Activated CD4-positive, alpha-beta T cell treated with anti-CD3 and anti-CD28 coated beads, Interleukin-2, amount 50 U/mL, for 24 hours (primary cell): ENCODE measurements around the gene DNTTIP2.
"Not testable (repeated sequence)": the region's sequence is repeated elsewhere in the genome, so short reads cannot be mapped to it uniquely, and the experiment has no call there.

ENCODE experiments used
- DNase-seq, 2 donors: peaks; one replicate each; pipeline ENCODE4 v3.0.0-alpha.2; 2020; ENCODE audit warnings: low read depth in 1 of 2, low spot score in 1 of 2

The DNTTIP2 gene

GRCh38 chr1:93876244-93876643 lies 2.8 kb downstream of the DNTTIP2 start:
- DNase-seq = no peak

- DNase-seq = no peak
These were observed 4.9 kb downstream of the DNTTIP2 start for GRCh38 chr1:93874025-93874651.

GRCh38 chr1:93871366-93871765 lies 7.6 kb downstream of the DNTTIP2 start:
- no peak for DNase-seq

- DNase-seq = no peak
These were observed 9.4 kb downstream of the DNTTIP2 start for GRCh38 chr1:93869653-93870052.

- not testable (repeated sequence) for DNase-seq
These were observed 10.5 kb downstream of the DNTTIP2 start for GRCh38 chr1:93868492-93868891.

- no peak for DNase-seq
These were observed 13.8 kb downstream of the DNTTIP2 start for GRCh38 chr1:93865253-93865652.

GRCh38 chr1:93864175-93864574 lies 14.8 kb downstream of the DNTTIP2 start:
- no peak for DNase-seq

GRCh38 chr1:93857653-93858052 lies 21.4 kb downstream of the DNTTIP2 start:
- not testable (repeated sequence) for DNase-seq

GRCh38 chr1:93855983-93856382 lies 23.0 kb downstream of the DNTTIP2 start:
- DNase-seq = not testable (repeated sequence)

- DNase-seq = no peak
These were observed 25.1 kb downstream of the DNTTIP2 start for GRCh38 chr1:93853940-93854339.

- DNase-seq = no peak
These were observed 27.1 kb downstream of the DNTTIP2 start for GRCh38 chr1:93851878-93852277.

GRCh38 chr1:93851327-93851712 lies 27.7 kb downstream of the DNTTIP2 start:
- DNase-seq = no peak

- peak; percentile 25 for DNase-seq
These were observed 28.2 kb downstream of the DNTTIP2 start for GRCh38 chr1:93850687-93851326.

GRCh38 chr1:93848350-93848883 lies 30.6 kb downstream of the DNTTIP2 start:
- no peak for DNase-seq

GRCh38 chr1:93847811-93848288 lies 31.2 kb downstream of the DNTTIP2 start:
- DNase-seq = peak; percentile 37 to 49

- peak; percentile 83 to 87 for DNase-seq
These were observed 31.8 kb downstream of the DNTTIP2 start for GRCh38 chr1:93846992-93847810.

- DNase-seq = peak; percentile 61 to 73
These were observed 32.6 kb downstream of the DNTTIP2 start for GRCh38 chr1:93846206-93846991.

- DNase-seq = peak in 1 of 2 donors; percentile 60
These were observed 33.3 kb downstream of the DNTTIP2 start for GRCh38 chr1:93845538-93846205.

GRCh38 chr1:93844262-93845045 lies 34.6 kb downstream of the DNTTIP2 start:
- peak in 1 of 2 donors; percentile 27 for DNase-seq
